Ishikawa (cell line): ENCODE results near the gene SLC7A10.

Experiments
- CEBPB ChIP-seq: IDR thresholded peaks from 2 replicates; pipeline ENCODE4 v1.6.1; 2012
- CREB1 ChIP-seq: IDR thresholded peaks from 2 replicates; pipeline ENCODE4 v1.6.1; 2012; ENCODE audit warnings: low read depth
- EGR1 ChIP-seq: IDR thresholded peaks from 2 replicates; pipeline ENCODE4 v1.6.1; 2012
- EP300 ChIP-seq: IDR thresholded peaks from 2 replicates; pipeline ENCODE4 v1.6.1; 2012; ENCODE audit warnings: borderline replicate concordance
- FOXM1 ChIP-seq: IDR thresholded peaks from 2 replicates; pipeline ENCODE4 v1.6.1; 2012; ENCODE audit warnings: low read depth, borderline replicate concordance
- NFIC ChIP-seq: IDR thresholded peaks from 2 replicates; pipeline ENCODE4 v1.6.1; 2012
- RAD21 ChIP-seq: IDR thresholded peaks from 2 replicates; pipeline ENCODE4 v1.6.1; 2012; ENCODE audit warnings: low read depth
- TAF1 ChIP-seq: IDR thresholded peaks from 2 replicates; pipeline ENCODE4 v1.6.1; 2012; ENCODE audit warnings: low read depth, mild to moderate bottlenecking
- TCF12 ChIP-seq: IDR thresholded peaks from 2 replicates; pipeline ENCODE4 v1.6.1; 2012; ENCODE audit warnings: low read depth
- TEAD4 ChIP-seq: IDR thresholded peaks from 2 replicates; pipeline ENCODE4 v1.6.1; 2012
- USF1 ChIP-seq: IDR thresholded peaks from 2 replicates; pipeline ENCODE4 v1.6.1; 2012
- YY1 ChIP-seq: IDR thresholded peaks from 2 replicates; pipeline ENCODE4 v1.6.1; 2012; ENCODE audit warnings: low read depth
- ZBTB7A ChIP-seq: IDR thresholded peaks from 2 replicates; pipeline ENCODE4 v1.6.1; 2012; ENCODE audit warnings: low read depth
- TF ChIP-seq, protein P1 (sequence below): IDR thresholded peaks from 2 replicates; pipeline ENCODE4 v1.6.1; 2012; ENCODE audit warnings: low read depth, mild to moderate bottlenecking
- TF ChIP-seq, protein P2 (sequence below): IDR thresholded peaks from 2 replicates; pipeline ENCODE4 v1.6.1; 2012

The SLC7A10 gene

GRCh38 chr19:33227242-33227650, 1.6 kb upstream of the SLC7A10 start:
- no peak for TF ChIP-seq TCF12
- no peak for TF ChIP-seq TEAD4
- TF ChIP-seq, protein P1, sequence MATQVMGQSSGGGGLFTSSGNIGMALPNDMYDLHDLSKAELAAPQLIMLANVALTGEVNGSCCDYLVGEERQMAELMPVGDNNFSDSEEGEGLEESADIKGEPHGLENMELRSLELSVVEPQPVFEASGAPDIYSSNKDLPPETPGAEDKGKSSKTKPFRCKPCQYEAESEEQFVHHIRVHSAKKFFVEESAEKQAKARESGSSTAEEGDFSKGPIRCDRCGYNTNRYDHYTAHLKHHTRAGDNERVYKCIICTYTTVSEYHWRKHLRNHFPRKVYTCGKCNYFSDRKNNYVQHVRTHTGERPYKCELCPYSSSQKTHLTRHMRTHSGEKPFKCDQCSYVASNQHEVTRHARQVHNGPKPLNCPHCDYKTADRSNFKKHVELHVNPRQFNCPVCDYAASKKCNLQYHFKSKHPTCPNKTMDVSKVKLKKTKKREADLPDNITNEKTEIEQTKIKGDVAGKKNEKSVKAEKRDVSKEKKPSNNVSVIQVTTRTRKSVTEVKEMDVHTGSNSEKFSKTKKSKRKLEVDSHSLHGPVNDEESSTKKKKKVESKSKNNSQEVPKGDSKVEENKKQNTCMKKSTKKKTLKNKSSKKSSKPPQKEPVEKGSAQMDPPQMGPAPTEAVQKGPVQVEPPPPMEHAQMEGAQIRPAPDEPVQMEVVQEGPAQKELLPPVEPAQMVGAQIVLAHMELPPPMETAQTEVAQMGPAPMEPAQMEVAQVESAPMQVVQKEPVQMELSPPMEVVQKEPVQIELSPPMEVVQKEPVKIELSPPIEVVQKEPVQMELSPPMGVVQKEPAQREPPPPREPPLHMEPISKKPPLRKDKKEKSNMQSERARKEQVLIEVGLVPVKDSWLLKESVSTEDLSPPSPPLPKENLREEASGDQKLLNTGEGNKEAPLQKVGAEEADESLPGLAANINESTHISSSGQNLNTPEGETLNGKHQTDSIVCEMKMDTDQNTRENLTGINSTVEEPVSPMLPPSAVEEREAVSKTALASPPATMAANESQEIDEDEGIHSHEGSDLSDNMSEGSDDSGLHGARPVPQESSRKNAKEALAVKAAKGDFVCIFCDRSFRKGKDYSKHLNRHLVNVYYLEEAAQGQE, result no peak
- no peak for TF ChIP-seq ZBTB7A
- no peak for TF ChIP-seq CREB1

DNA sequence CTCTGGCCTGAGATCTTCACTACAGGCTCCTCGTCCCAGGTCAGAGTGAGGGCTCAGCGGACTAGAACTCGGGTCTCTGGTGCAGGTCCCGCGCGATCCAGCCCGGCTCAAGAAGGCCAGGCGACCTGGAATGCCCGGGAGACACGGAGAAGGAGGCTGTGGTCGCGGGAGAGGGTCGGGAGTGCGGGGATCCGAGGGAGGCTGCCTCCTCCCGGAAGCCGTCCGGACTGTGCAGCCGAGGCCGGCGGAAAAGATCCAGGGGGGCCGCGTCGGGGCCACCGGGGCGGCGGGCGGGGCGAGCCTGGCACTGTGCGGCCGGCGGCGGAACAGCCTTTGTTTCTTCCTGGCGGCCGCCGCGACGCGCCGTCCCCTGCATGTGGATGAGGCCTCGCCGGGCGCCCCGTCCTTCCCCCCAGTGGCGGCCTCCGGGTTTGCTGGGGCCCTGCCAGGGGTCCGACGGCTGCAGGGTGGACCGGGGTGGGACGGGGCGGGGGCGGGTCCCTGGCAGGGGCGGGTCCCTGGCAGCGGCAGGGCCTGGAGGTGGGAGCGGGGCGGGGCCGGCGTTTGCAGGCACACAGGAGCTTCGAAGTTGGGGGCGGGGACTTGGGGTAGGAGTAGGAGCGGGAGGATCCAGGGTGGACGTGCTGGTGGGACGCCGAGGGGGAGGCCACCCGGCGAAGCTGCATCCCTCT, 1.0 kb upstream of the SLC7A10 start:
- TF ChIP-seq TCF12, result no peak
- TF ChIP-seq, protein P2, sequence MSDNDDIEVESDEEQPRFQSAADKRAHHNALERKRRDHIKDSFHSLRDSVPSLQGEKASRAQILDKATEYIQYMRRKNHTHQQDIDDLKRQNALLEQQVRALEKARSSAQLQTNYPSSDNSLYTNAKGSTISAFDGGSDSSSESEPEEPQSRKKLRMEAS, result no peak
- no peak for TF ChIP-seq ZBTB7A
- no peak for TF ChIP-seq TAF1
- no peak for TF ChIP-seq EP300
- TF ChIP-seq, protein P1, result no peak
- no peak for TF ChIP-seq YY1
- TF ChIP-seq FOXM1, result no peak
- TF ChIP-seq EGR1, result no peak
- no peak for TF ChIP-seq CREB1
- no peak; the same call in 1 of the 2 replicates for TF ChIP-seq RAD21
- TF ChIP-seq USF1, result no peak
- TF ChIP-seq NFIC, result no peak
- no peak for TF ChIP-seq CEBPB
- no peak for TF ChIP-seq TEAD4

GRCh38 chr19:33224694-33225457, 774 bp downstream of the SLC7A10 start:
- TF ChIP-seq EGR1 (no peak), ZBTB7A (no peak), CEBPB (no peak), CREB1 (no peak), TCF12 (no peak), NFIC (no peak), RAD21 (no peak), USF1 (no peak), YY1 (no peak), FOXM1 (no peak), EP300 (no peak), TEAD4 (no peak)
- TF ChIP-seq, protein P1, result no peak

DNA sequence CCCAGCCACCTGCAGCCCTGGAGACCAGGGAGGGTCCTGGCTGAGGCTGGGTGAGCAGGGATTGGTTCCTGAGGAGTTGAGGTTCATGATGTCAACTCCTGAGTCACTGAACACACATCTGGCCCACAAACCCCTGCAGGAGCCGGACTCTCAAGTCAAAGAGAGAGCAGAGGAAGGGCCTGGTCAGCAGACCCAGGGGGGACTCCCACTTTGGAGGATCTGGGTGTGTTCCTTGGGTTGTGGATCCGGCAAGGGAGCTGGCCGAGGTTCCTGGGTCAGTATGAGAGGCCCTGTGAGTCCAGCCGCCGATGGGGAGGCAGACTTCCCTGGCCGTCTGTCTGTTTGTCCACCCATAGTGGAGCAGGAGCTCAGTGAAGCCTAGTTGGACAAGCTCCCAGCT, 4.0 kb downstream of the SLC7A10 start:
- TF ChIP-seq NFIC, result no peak
- TF ChIP-seq EP300, result no peak
- TF ChIP-seq, protein P2, result no peak
- no peak for TF ChIP-seq ZBTB7A
- no peak for TF ChIP-seq TCF12
